K562 (cell line): ENCODE data around the gene AHSG. TPM values are rescaled to one million over a fixed set of nuclear protein-coding genes. Genes with fewer than 3 reads are reported as not detected.

Experiments used
- BMI1 ChIP-seq: fragments of 150-350 bp; IDR thresholded peaks from 2 replicates; pipeline ENCODE4 v1.6.1; 2014; ENCODE audit warnings: low read length
- CLOCK ChIP-seq: fragments of 250-450 bp; sonication (Bioruptor Pico); IDR thresholded peaks from 2 replicates; pipeline ENCODE4 v1.4.0; 2020; ENCODE audit warnings: mild to moderate bottlenecking, moderate library complexity, borderline replicate concordance
- DDX20 ChIP-seq: fragments of 450-650 bp; IDR thresholded peaks from 2 replicates; pipeline ENCODE4 v1.6.1; 2016; ENCODE audit warnings: missing genetic modification characterization, low read depth, mild to moderate bottlenecking, missing compliant biosample characterization, moderate library complexity
- ELF2 ChIP-seq: fragments of 250-450 bp; sonication (Bioruptor Pico); IDR thresholded peaks from 2 replicates; pipeline ENCODE4 v1.5.0; 2021; ENCODE audit warnings: mild to moderate bottlenecking
- GABPA ChIP-seq: fragments of 200-800 bp; sonication (Bioruptor generic); conservative IDR thresholded peaks from 2 replicates; pipeline ENCODE4 v1.6.1; 2016; ENCODE audit warnings: low read depth, missing genetic modification characterization, missing compliant biosample characterization
- GABPB2 ChIP-seq: fragments of 250-450 bp; sonication (Bioruptor Pico); conservative IDR thresholded peaks from 2 replicates; pipeline ENCODE4 v1.5.1; 2021; ENCODE audit warnings: mild to moderate bottlenecking
- GTF3C2 ChIP-seq: IDR thresholded peaks from 3 replicates; pipeline ENCODE4 v1.6.1; 2011; ENCODE audit warnings: borderline replicate concordance, mild to moderate bottlenecking, moderate library complexity; ENCODE audit not compliant: insufficient read length; ENCODE audit errors: extremely low read depth
- HNRNPK ChIP-seq: fragments of 200-400 bp; formaldehyde crosslinking; IDR thresholded peaks from one replicate; pipeline ENCODE4 v1.6.1; 2018; ENCODE audit warnings: mild to moderate bottlenecking, low read depth, low read length; ENCODE audit not compliant: poor library complexity, severe bottlenecking
- NR2C1 ChIP-seq, 2 experiments: fragments of 450-650 bp; IDR thresholded peaks; 2 replicates each; pipeline ENCODE4 v1.6.1; 2017; ENCODE audit warnings: mild to moderate bottlenecking in 2 of 2, antibody characterized with exemption in 1 of 2, inconsistent platforms in 1 of 2, missing compliant biosample characterization in 1 of 2, missing genetic modification characterization in 1 of 2
- OTX1 ChIP-seq: fragments of 450-650 bp; formaldehyde crosslinking; IDR thresholded peaks from 2 replicates; pipeline ENCODE4 v1.4.0; 2022; ENCODE audit warnings: mild to moderate bottlenecking
- RBM14 ChIP-seq: fragments of 200-400 bp; formaldehyde crosslinking; IDR thresholded peaks from 2 replicates; pipeline ENCODE4 v1.6.1; 2018; ENCODE audit warnings: low read depth, mild to moderate bottlenecking, low read length, moderate library complexity, borderline replicate concordance; ENCODE audit not compliant: insufficient read depth
- RNF2 ChIP-seq: sonication (generic); IDR thresholded peaks from 2 replicates; pipeline ENCODE4 v1.6.1; 2016
- THRB ChIP-seq: fragments of 450-650 bp; formaldehyde crosslinking; conservative IDR thresholded peaks from 2 replicates; pipeline ENCODE4 v1.4.0; 2022; ENCODE audit warnings: mild to moderate bottlenecking, missing genetic modification characterization
- WHSC1 ChIP-seq: IDR thresholded peaks from one replicate; pipeline ENCODE4 v1.6.1; 2012; ENCODE audit warnings: low read length, control low read depth, inconsistent platforms
- XRCC4 ChIP-seq: IDR thresholded peaks from one replicate; pipeline ENCODE4 v1.6.1; 2011; ENCODE audit not compliant: insufficient read depth, insufficient read length; ENCODE audit errors: extremely low read depth
- ZFP36 ChIP-seq: fragments of 150-350 bp; IDR thresholded peaks from 2 replicates; pipeline ENCODE4 v1.6.1; 2018; ENCODE audit warnings: low read length, low read depth; ENCODE audit not compliant: partially characterized antibody
- ZNF121 ChIP-seq: sonication (generic); formaldehyde crosslinking; conservative IDR thresholded peaks from 2 replicates; pipeline ENCODE4 v1.8.0; 2022; ENCODE audit warnings: missing genetic modification reagents
- ZNF239 ChIP-seq: fragments of 250-450 bp; sonication (Bioruptor Pico); IDR thresholded peaks from 2 replicates; pipeline ENCODE4 v1.4.0; 2020; ENCODE audit warnings: mild to moderate bottlenecking
- ZNF583 ChIP-seq: fragments of 250-450 bp; sonication (Bioruptor Pico); IDR thresholded peaks from 2 replicates; pipeline ENCODE4 v1.4.0; 2020
- polyA plus RNA-seq, 8 experiments: library from polyadenylated mRNA; depleted of rRNA in 4 of 8; stranded (reverse) in 5 of 8; unstranded in 3 of 8; fragments of >200 nt; fragmentation: Nextera tagmentation in 2 of 8; fragmentation: Illumina TruSeq in 1 of 8; extraction: Ambion mirVana in 2 of 8; extraction: Trizol in 1 of 8; gene quantifications; 2 replicates each; pipeline versions ENCODE4 v1.2.1 to v1.2.3, GENCODE V29; 2011 to 2014; ENCODE audit warnings: inconsistent platforms in 1 of 8, missing spikeins in 1 of 8
- total RNA-seq, 7 experiments: library from RNA; depleted of rRNA in 6 of 7; stranded (reverse); fragments of >200 nt in 6 of 7; fragmentation: Illumina TruSeq in 2 of 7; extraction: Trizol in 2 of 7; gene quantifications; 2 replicates each; pipeline versions ENCODE4 v1.2.1 to v1.2.3, GENCODE V29; 2011 to 2021; ENCODE audit warnings: low replicate concordance in 1 of 7
- TF ChIP-seq, protein P1 (sequence below): fragments of 450-650 bp; IDR thresholded peaks from 2 replicates; pipeline ENCODE4 v1.6.1; 2014; ENCODE audit warnings: low read depth, mild to moderate bottlenecking, moderate library complexity, borderline replicate concordance

Gene AHSG
- total and polyA plus RNA-seq, 9 of the 15 experiments (the other 6 are each of a cell fraction or from before 2014, with no cell fraction given) = 0.69 TPM; not detected in 8

GRCh38 chr3:186596568-186597287 lies 16.1 kb upstream of the AHSG start (continued):
- TF ChIP-seq THRB (CRISPR knock-in tag) (no peak; the same call in 1 of the 2 replicates), GTF3C2 (no peak), ZNF239 (peak; percentile 15; the same call in 1 of the 2 replicates), OTX1 (CRISPR knock-in tag) (no peak), WHSC1 (no peak), GABPB2 (CRISPR knock-in tag) (no peak), ELF2 (no peak), ZFP36 (no peak), DDX20 (tag) (peak; percentile 29; the same call in 1 of the 2 replicates), ZNF121 (no peak), RNF2 (no peak), ZNF583 (CRISPR knock-in tag) (no peak), GABPA (tag) (peak; percentile 76), RBM14 (no peak), BMI1 (no peak), CLOCK (CRISPR knock-in tag) (no peak), HNRNPK (no peak), NR2C1 (IDR thresholded peaks at IDR 0.05) (no peak), NR2C1 (tag; IDR thresholded peaks at IDR 0.05) (0 out of 2 replicates have a peak, but pooled peaks have one; percentile 17), XRCC4 (no peak)
- TF ChIP-seq, protein P1, sequence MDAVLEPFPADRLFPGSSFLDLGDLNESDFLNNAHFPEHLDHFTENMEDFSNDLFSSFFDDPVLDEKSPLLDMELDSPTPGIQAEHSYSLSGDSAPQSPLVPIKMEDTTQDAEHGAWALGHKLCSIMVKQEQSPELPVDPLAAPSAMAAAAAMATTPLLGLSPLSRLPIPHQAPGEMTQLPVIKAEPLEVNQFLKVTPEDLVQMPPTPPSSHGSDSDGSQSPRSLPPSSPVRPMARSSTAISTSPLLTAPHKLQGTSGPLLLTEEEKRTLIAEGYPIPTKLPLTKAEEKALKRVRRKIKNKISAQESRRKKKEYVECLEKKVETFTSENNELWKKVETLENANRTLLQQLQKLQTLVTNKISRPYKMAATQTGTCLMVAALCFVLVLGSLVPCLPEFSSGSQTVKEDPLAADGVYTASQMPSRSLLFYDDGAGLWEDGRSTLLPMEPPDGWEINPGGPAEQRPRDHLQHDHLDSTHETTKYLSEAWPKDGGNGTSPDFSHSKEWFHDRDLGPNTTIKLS = no peak
